Measurements from ENCODE around the gene CLEC4A.
"Not testable (repeated sequence)": the region's sequence is repeated elsewhere in the genome, so short reads cannot be mapped to it uniquely, and the experiment has no call there.

CLEC4A gene

GRCh38 chr12:8096281-8096915 lies 27.0 kb upstream of the CLEC4A start:
- TF ChIP-seq CTCF (conservative IDR thresholded peaks at IDR 0.05; ENCODE audit: low read depth, low read length), result no peak
- H3K4me3 ChIP-seq (ENCODE audit: low read length), result no peak overlapping the region
- no peak for DNase-seq (ENCODE audit: low read depth)

DNA sequence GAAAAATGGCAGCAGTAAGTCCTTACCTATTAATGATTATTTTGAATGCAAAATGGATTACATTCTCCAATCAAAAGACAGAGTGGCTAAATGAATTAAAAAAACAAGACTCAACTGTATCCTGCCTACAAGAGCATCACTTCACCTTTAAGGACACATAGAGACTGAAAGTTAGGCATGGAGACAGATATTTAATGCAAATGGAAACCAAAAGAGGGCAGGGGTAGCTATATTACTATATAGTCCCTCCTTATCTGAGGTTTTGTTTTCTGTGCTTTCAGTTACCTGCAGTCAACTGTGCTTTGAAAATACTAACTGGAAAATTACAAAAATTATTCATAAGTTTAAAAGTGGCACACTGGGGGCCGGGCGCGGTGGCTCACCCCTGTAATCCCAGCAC lies 24.2 kb upstream of the CLEC4A start:
- TF ChIP-seq CTCF (conservative IDR thresholded peaks at IDR 0.05; ENCODE audit: low read depth, low read length), result no peak
- H3K4me3 ChIP-seq (ENCODE audit: low read length), result no peak overlapping the region
- no peak for DNase-seq (ENCODE audit: low read depth)

GRCh38 chr12:8108808-8109398 lies 14.5 kb upstream of the CLEC4A start:
- DNase-seq (ENCODE audit: low read depth), result peak; percentile 30
- TF ChIP-seq CTCF (conservative IDR thresholded peaks at IDR 0.05; ENCODE audit: low read depth, low read length), result peak; percentile 98
- H3K4me3 ChIP-seq (ENCODE audit: low read length), result no peak overlapping the region

- H3K4me3 ChIP-seq (ENCODE audit: low read length); DNase-seq (ENCODE audit: low read depth): not testable (repeated sequence)
Observed at GRCh38 chr12:8113117-8113516, 10.3 kb upstream of the CLEC4A start.

DNA sequence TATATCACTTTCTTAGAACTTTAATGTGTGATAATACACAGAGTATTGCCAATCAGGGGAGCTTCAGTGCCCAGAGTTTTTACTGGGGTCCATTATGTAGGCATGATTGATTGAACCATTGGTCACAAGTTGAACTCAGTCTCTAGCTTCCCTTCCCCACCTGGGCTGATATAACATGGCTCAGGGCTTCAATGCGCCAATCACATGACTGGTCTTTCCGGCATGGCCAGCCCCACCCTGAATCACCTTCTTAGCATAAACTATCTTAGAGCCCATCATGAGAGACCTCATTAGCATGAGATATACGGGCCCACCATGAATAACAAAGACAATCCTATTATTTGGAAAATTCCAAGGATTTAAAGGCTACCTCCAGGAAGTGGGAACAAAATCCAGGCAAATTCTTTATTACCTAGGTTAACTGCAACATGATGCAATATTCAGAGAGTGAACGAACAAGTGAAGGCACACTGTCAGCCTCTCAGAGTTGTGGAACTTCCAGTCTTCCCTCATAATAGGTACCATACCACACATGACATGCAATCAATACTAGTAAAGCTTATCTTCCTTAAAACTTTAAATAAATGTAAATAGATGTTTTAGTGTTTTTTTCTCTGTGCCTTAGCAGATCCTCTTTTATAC lies 3.2 kb upstream of the CLEC4A start:
- no peak overlapping the region for H3K4me3 ChIP-seq (ENCODE audit: low read length)
- no peak for DNase-seq (ENCODE audit: low read depth)
- TF ChIP-seq CTCF (conservative IDR thresholded peaks at IDR 0.05; ENCODE audit: low read depth, low read length), result no peak

DNA sequence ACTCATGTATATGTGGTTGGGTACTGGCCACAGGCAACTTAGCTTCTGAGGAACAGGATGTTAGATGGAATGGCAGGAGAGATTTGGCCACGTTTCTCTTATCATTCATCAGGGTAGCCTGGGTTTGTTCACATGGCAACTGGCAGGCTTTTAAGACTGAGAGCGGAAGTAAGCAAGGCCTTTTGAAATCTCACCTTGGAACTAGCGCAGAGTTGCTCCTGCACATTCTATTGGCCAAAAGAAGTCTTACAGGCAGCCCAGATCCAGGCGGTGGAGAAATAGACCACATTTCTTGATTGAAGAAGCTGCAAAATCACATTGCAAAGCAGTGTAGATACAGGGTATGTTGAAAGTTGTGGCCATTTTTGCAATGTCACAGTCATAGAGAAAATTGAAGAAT lies 3.7 kb downstream of the CLEC4A start:
- TF ChIP-seq CTCF (conservative IDR thresholded peaks at IDR 0.05; ENCODE audit: low read depth, low read length), result no peak
- H3K4me3 ChIP-seq (ENCODE audit: low read length), result no peak overlapping the region
- DNase-seq (ENCODE audit: low read depth), result no peak

DNA sequence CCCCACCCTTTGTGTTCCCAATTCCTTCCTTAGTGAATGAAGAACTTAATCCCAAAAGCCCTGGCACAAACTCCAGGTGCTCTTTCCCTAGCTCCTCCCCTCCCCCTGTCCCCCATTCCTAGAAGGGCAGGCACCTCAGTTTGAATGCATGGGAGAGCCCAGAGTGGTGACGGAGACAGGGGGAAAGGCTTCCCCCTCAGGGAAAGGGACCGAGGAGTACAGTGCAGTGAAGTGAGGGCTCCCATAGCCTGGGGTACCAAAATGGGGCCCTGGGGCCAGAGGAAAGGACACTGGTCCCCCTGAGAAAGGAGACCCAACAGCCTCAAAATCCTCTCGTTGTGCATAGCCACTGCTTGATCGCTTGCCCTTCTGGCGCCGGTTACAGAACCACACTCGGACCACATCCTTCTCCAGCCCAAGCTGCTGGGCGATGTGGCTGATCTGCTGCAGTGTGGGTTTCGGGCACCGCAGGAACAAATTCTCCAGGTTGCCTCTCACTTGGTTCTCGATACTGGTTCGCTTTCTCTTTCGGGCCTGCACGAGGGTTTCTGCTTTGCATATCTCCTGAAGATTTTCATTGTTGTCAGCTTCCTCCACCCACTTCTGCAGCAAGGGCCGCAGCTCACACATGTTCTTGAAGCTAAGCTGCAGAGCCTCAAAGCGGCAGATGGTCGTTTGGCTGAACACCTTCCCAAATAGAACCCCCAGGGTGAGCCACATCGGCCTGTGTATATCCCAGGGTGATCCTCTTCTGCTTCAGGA lies 10.4 kb downstream of the CLEC4A start:
- H3K4me3 ChIP-seq (ENCODE audit: low read length); DNase-seq (ENCODE audit: low read depth): not testable (repeated sequence)

- DNase-seq (ENCODE audit: low read depth); H3K4me3 ChIP-seq (ENCODE audit: low read length): not testable (repeated sequence)
Observed at GRCh38 chr12:8134398-8134930, 11.0 kb downstream of the CLEC4A start.

DNA sequence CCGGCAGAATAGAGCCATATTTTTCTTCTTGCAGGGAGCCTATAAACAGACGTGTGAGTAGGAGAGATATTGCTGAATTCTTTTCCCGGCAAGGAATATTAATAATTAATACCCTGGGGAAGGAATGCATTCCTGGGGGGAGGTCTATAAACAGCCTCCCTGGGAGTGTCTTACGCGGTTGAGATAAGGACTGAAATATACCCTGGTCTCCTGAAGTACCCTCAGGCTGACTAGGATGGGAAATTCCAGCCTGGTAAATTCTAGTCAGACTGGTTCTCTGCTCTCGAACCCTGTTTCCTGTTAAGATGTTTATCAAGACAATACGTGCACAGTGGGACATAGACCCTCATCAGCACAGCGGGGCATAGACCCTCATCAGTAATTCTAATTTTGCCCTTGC lies 18.2 kb downstream of the CLEC4A start:
- not testable (repeated sequence) for DNase-seq (ENCODE audit: low read depth); H3K4me3 ChIP-seq (ENCODE audit: low read length)
